ENCODE data around the gene LAMB4. TPM values are rescaled to one million over a fixed set of nuclear protein-coding genes. Genes with fewer than 3 reads are reported as not detected.

Gene LAMB4
- total and polyA plus RNA-seq, 2 donors (not counting 1 experiment from before 2014, with no cell fraction given) = not detected

DNA sequence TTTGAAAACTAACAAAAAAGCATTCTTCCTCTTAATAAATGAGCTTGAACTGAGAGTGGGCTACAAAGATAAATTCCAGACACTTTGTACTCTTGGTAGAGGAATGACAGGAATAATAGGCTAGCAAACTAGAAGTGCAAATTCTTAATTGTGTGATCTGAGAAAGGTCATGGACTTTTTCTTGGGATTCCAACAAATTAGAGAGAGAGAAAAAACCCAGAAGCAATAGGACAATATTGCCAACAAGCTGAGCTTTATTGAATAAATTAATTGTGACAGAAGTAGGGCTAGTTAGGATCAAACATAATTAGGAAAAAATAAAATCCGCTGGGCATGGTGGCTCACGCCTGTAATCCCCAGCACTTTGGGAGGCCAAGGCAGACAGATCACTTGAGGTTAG is 85.8 kb downstream of the LAMB4 start:
- Histone ChIP-seq H3K4me1 (ENCODE audit: control insufficient read depth in 2 of 2, insufficient read depth in 2 of 2, low read length in 2 of 2) (peaks cover 7 to 11% of the 10 kb centered on the region in 2 donors), H3K27ac (ENCODE audit: low read length in 2 of 2) (no peak overlapping the region), H3K79me2 (ENCODE audit: control insufficient read depth, insufficient read depth, low read length) (no peaks in the 10 kb centered on the region), H3K4me3 (ENCODE audit: control extremely low read depth in 1 of 5, extremely low read depth in 1 of 5, insufficient read depth in 1 of 5, low read depth in 2 of 5, low read length in 4 of 5) (no peak overlapping the region), H2AFZ (ENCODE audit: insufficient read depth, low read depth, low read length, poor library complexity, severe bottlenecking) (no peak overlapping the region), H4K20me1 (ENCODE audit: control insufficient read depth, insufficient read depth, low read length, poor library complexity, severe bottlenecking) (no peaks in the 10 kb centered on the region), H3K9me3 (ENCODE audit: control extremely low read depth in 1 of 3, control insufficient read depth in 2 of 3, insufficient read depth in 1 of 3, low read length in 2 of 3) (no peaks in the 10 kb centered on the region), H3K36me3 (replicated peaks in 1 of 2; ENCODE audit: control extremely low read depth in 1 of 2, control insufficient read depth in 1 of 2, extremely low read depth in 1 of 2, insufficient read depth in 2 of 2, low read length in 1 of 2) (no peaks in the 10 kb centered on the region), H3K9ac (ENCODE audit: low read length) (no peak overlapping the region), H3K27me3 (replicated peaks in 1 of 4; ENCODE audit: control extremely low read depth in 1 of 4, control insufficient read depth in 3 of 4, insufficient read depth in 4 of 4, low read length in 3 of 4) (no peaks in the 10 kb centered on the region), H3K4me2 (replicated peaks; ENCODE audit: low read depth, low read length, poor library complexity, severe bottlenecking) (no peak overlapping the region)
- H3K4me3 Mint-ChIP-seq = no peak overlapping the region
- peaks cover 3% of the 10 kb centered on the region for H3K4me1 Mint-ChIP-seq
- ChIA-PET POLR2A (no interaction called here), CTCF (no interaction called here)
- ATAC-seq (ENCODE audit: low read depth) (no peak), DNase-seq (no peak)
- H3K27me3 Mint-ChIP-seq = peaks cover 4% of the 10 kb centered on the region
- no peaks in the 10 kb centered on the region for H3K9me3 Mint-ChIP-seq (ENCODE audit: insufficient read depth)
- TF ChIP-seq, protein P1, sequence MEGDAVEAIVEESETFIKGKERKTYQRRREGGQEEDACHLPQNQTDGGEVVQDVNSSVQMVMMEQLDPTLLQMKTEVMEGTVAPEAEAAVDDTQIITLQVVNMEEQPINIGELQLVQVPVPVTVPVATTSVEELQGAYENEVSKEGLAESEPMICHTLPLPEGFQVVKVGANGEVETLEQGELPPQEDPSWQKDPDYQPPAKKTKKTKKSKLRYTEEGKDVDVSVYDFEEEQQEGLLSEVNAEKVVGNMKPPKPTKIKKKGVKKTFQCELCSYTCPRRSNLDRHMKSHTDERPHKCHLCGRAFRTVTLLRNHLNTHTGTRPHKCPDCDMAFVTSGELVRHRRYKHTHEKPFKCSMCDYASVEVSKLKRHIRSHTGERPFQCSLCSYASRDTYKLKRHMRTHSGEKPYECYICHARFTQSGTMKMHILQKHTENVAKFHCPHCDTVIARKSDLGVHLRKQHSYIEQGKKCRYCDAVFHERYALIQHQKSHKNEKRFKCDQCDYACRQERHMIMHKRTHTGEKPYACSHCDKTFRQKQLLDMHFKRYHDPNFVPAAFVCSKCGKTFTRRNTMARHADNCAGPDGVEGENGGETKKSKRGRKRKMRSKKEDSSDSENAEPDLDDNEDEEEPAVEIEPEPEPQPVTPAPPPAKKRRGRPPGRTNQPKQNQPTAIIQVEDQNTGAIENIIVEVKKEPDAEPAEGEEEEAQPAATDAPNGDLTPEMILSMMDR (IDR thresholded peaks at IDR 0.05) = no peak
- TF ChIP-seq EZH2 (IDR thresholded peaks at IDR 0.05; ENCODE audit: borderline replicate concordance, insufficient read depth, low read depth, low read length, poor library complexity, severe bottlenecking) = no peak
- no peak overlapping the region for H3K27ac Mint-ChIP-seq
- intact Hi-C loops (cut with micrococcal nuclease) = no loop called here
- WGBS (ENCODE audit: insufficient coverage) = 95% methylated on average over 2 of the region's 2 CpGs

DNA sequence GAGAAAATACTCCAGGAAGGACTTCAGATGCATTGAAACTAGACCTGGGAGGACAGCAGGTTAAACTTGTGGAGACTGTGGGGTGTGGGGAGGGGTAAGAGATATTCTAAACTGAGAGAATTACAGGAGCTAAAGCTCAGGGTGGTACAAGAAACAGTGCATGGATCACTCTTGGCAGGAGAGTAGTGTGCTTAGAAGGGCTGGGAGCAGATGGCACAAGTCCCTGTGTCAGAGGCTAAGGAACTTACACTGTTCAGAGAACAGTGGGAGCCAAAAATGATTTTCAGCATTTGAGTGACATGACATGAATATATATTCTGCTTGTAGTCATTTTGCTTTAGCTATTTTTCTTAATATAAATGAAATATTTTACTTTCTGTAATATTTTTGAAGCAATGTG is 91.2 kb downstream of the LAMB4 start:
- H3K27ac ChIP-seq (ENCODE audit: low read length in 2 of 2) = no peak overlapping the region
- no peaks in the 10 kb centered on the region for H3K9me3 Mint-ChIP-seq (ENCODE audit: insufficient read depth)
- H3K4me1 ChIP-seq (ENCODE audit: control insufficient read depth in 2 of 2, insufficient read depth in 2 of 2, low read length in 2 of 2) = no peaks in the 10 kb centered on the region
- TF ChIP-seq EZH2 (IDR thresholded peaks at IDR 0.05; ENCODE audit: borderline replicate concordance, insufficient read depth, low read depth, low read length, poor library complexity, severe bottlenecking) = no peak
- TF ChIP-seq, protein P1 (IDR thresholded peaks at IDR 0.05) = no peak
- H4K20me1 ChIP-seq (ENCODE audit: control insufficient read depth, insufficient read depth, low read length, poor library complexity, severe bottlenecking) = no peaks in the 10 kb centered on the region
- no peak overlapping the region for H3K4me3 ChIP-seq (ENCODE audit: control extremely low read depth in 1 of 5, extremely low read depth in 1 of 5, insufficient read depth in 1 of 5, low read depth in 2 of 5, low read length in 4 of 5)
- CTCF ChIA-PET = no interaction called here
- DNase-seq (no peak), ATAC-seq (ENCODE audit: low read depth) (no peak)
- H3K79me2 ChIP-seq (ENCODE audit: control insufficient read depth, insufficient read depth, low read length) = no peaks in the 10 kb centered on the region
- H3K4me2 ChIP-seq (replicated peaks; ENCODE audit: low read depth, low read length, poor library complexity, severe bottlenecking) = no peak overlapping the region
- no peak overlapping the region for H3K4me3 Mint-ChIP-seq
- H3K27ac Mint-ChIP-seq = no peak overlapping the region
- no peak overlapping the region for H2AFZ ChIP-seq (ENCODE audit: insufficient read depth, low read depth, low read length, poor library complexity, severe bottlenecking)
- H3K27me3 Mint-ChIP-seq = peaks cover 8% of the 10 kb centered on the region
- H3K27me3 ChIP-seq (replicated peaks in 1 of 4; ENCODE audit: control extremely low read depth in 1 of 4, control insufficient read depth in 3 of 4, insufficient read depth in 4 of 4, low read length in 3 of 4) = no peaks in the 10 kb centered on the region
- POLR2A ChIA-PET = no interaction called here
- H3K9ac ChIP-seq (ENCODE audit: low read length) = no peak overlapping the region
- no peaks in the 10 kb centered on the region for H3K9me3 ChIP-seq (ENCODE audit: control extremely low read depth in 1 of 3, control insufficient read depth in 2 of 3, insufficient read depth in 1 of 3, low read length in 2 of 3)
- no peaks in the 10 kb centered on the region for H3K4me1 Mint-ChIP-seq
- H3K36me3 ChIP-seq (replicated peaks in 1 of 2; ENCODE audit: control extremely low read depth in 1 of 2, control insufficient read depth in 1 of 2, extremely low read depth in 1 of 2, insufficient read depth in 2 of 2, low read length in 1 of 2) = no peaks in the 10 kb centered on the region
- intact Hi-C loops (cut with micrococcal nuclease) = no loop called here
